NCI-H510A treated with DMSO at 0.1 percent for 48 hours (cell line): Measurements from ENCODE around the gene DAPK3.
A peak's percentile ranks its signal among the peaks of the same experiment; 100 is the strongest.
"Not testable (repeated sequence)": the region's sequence is repeated elsewhere in the genome, so short reads cannot be mapped to it uniquely, and the experiment has no call there.

Source experiments
- DNase-seq: peaks from one replicate; lab custom pipeline; 2025; lab: John Stamatoyannopoulos, UW

Gene DAPK3

DNA sequence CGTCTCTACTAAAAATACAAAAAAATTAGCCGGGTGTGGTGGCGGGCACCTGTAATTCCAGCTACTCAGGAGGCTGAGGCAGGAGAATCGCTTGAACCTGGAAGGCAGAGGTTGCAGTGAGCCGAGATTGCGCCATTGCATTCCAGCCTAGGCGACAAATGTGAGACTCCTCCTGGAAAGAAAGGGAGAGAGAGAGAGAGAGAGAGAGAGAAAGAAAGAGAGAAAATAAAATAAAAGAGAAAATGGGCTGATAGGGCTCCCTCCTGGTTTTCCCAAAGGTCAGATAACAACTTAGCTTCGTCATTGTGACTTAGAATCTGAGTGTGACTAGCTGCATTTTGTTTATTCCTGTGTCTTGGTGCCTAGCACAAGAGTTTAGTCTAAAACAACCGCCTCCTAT lies 34.5 kb upstream of the DAPK3 start:
- not testable (repeated sequence) for DNase-seq

- DNase-seq: not testable (repeated sequence)
These were observed 29.9 kb upstream of the DAPK3 start for GRCh38 chr19:4000798-4001197.

DNA sequence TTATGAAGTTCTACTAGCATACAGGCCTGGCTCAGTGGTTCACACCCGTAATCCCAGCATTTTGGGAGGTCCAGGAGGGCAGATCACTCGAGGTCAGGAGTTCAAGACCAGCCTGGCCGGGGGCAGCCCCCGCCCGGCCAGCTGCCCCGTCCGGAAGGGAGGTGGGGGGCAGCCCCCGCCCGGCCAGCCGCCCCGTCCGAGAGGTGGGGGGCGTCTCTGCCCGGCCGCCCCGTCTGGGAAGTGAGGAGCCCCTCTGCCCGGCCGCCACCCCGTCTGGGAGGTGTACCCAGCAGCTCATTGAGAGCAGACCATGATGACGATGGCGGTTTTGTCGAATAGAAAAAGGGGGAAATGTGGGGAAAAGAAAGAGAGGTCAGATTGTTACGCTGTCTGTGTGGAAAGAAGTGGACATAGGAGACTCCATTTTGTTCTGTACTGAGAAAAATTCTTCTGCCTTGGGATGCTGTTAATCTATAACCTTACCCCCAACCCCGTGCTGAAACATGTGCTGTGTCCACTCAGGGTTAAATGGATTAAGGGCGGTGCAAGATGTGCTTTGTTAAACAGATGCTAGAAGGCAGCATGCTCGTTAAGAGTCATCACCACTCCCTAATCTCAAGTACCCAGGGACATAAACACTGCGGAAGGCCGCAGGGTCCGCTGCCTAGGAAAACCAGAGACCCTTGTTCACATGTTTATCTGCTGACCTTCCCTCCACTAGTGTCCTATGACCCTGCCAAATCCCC lies 27.9 kb upstream of the DAPK3 start:
- not testable (repeated sequence) for DNase-seq

- DNase-seq: no peak
These were observed 24.7 kb upstream of the DAPK3 start for GRCh38 chr19:3995607-3996006.

- no peak for DNase-seq
These were observed 19.9 kb upstream of the DAPK3 start for GRCh38 chr19:3990815-3991117.

DNA sequence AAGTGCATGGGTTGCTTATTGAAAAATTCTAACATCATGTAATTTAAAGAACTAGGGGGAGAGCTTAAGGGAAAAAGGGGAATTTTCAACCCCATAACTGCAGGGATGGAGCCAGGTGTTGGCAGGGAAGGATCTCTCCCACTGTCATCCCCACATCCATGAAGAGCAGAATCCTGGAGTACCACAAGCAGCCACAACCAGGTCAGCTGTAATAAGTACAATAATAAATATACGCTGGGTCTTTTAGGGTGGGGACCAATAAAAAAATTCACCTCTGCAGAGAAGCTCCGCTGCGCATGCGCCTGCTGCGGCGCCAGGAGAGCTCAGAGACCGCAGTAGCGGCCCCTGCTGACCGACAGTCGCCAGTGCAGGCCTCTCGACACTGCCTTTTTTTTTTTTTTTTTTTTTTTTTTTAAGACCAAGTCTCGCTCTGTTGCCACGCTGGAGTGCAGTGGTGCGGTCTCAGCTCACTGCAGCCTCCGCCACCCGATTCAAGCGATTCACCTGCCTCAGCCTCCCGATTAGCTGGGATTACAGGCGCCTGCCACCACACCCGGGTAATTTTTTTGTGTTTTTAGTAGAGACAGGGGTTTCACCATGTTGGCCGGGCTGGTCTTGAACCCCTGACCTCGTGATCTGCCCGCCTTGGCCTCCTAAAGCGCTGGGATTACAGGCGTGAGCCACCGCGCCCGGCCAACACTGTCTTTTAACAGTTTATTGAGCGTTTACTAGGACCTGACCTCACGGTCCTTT lies 16.9 kb upstream of the DAPK3 start:
- peak; percentile 92 for DNase-seq

DNA sequence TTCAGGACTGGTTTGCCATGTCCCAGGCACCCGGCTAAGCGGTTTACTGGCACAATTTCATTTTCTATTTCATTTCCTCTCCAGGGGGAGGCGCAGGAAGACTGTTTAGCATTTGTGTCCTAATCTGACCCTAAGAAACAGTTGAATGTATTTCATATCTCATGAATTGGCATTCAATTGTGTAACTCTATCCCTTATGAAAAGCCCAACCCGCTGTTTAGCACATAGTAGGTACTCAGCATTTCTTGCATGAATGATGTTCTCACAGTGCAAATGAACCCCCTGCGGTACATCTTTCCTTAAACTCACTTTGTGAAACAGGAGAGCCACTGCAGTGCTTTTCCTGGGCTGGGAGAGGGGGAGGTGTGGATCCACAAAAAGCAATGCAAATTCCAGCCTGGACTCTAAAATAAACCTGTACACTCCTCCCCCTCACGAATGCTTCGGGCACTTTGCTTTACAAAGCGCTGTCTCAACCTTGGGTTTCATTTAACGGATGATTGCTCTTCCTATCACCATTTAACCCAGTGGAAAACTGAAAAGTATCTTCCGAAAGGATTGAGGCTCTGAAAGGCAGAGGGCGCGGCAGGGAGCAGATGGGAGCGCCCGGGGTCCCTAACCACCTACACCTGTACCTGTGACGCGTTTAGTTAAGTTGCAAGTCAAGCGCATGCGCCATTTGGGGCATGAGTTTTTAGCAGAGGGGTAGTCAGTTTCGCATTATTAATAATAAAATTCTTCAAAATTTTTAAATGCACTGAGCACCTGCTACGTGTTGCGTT lies 15.6 kb upstream of the DAPK3 start:
- DNase-seq: peak; percentile 94

DNA sequence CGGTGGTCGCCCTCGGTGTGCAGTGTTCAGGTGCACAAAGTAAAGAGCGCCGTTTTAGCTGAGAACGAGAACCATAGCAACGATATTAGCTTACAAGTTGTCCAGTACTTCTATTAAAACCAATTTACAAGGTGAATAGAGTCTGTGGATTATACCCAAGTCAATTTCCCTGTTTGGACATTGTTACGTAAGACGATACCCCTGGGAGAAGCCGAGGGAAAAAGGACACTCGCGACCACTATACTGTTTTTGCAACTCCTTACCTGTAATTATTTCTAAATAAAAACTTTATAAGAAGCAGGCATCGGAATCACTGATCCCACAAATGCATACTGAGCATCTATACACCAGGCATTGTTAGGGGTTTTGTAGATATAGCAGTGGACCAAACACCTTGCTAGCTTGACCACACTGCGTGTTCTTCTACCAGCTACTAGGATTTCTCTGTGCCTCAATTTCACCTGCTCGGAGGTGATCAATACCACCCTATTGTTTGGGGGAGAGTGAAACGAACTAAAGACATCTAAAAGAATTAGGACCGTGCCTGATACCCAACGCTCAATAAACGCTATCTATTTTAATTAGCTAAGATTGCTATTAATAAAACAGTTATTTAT lies 14.9 kb upstream of the DAPK3 start:
- DNase-seq: no peak

DNA sequence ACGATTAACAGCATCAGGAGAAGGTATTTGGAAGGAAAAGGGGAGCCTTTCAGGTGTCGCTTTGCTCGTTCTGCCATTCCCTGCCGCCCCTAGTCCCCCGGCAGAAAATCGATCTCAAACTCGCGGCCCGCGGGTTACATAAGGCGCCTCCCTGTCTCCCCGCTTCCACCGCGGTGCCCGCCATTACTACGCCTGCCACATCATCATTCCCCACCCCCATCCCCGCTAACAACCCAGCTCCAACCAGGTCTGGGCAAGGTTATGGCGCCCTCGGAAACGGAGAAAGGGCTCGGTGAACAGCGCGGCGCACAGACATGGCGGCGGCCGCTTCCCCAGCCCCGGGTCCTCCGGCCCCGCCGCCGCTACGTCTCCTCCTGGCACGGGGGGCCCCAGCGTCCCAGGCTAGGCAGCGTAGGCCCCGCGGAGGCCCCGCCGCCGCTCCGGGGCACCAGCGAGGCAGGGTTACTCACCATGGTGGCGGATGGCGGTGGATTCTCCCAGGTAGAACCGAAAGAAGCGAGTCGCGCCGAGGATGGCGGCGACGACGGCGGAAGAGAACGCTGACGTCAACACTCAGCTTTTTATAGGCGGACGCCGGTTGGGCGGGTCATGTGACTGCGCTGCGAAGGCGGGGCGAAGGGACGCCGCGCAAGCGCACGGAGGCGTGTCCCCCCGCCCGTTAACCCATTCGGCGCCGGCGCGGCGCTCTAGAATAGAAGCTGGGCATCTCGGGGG lies 14.2 kb upstream of the DAPK3 start, which contains the start of gene EEF2:
TSS of gene EEF2 (minus strand) at position 556 of the 735 bp plus-strand sequence. CDS start at position 473, 83 bp downstream.
- peak; percentile 93 for DNase-seq

DNA sequence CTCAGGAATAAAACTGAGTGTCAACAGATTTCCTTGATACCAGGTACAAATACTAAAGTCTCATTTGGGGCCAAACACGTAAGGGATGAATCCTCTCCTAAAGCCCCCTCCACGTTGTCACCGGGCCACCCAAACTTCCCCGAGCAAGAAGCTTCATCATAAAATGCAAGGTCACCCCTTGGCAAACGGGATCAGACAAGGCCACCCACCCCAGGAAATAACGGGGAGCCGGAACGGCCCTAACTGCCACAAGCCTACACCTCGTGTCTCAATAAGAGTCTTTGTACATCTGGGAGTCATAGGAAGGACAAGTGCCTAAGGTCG lies 13.6 kb upstream of the DAPK3 start:
- no peak for DNase-seq

- DNase-seq: peak; percentile 21
These were observed 13.2 kb upstream of the DAPK3 start for GRCh38 chr19:3983936-3984583.

DNA sequence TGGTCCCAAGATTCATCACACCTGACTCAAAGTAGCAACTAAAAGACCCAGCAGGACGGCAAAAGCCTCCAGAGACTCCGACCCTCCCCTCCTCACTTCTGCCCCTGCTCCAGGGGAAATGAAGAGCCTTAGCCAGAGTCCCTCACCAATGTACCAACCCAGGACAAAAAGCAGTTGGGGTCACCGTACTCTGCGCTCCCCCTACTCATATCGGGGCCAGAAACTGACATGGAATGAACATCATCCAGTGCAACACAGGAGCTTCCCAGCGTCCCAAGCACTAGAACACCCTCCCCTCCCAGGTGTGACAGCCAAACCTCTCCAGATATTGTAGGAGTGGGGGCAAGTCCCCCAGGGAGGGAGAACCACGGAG lies 12.6 kb upstream of the DAPK3 start:
- DNase-seq: no peak

GRCh38 chr19:3982701-3983541 lies 12.0 kb upstream of the DAPK3 start:
- DNase-seq: no peak

- no peak for DNase-seq
These were observed 11.1 kb upstream of the DAPK3 start for GRCh38 chr19:3981736-3982681.

GRCh38 chr19:3981373-3981735 lies 10.5 kb upstream of the DAPK3 start:
- no peak for DNase-seq

- no peak for DNase-seq
These were observed 9.7 kb upstream of the DAPK3 start for GRCh38 chr19:3980353-3981251.

GRCh38 chr19:3979674-3980352 lies 8.9 kb upstream of the DAPK3 start:
- no peak for DNase-seq

- DNase-seq: no peak
These were observed 8.4 kb upstream of the DAPK3 start for GRCh38 chr19:3979289-3979673.
